Dermis microvascular lymphatic vessel endothelial cell (primary cell): Measurements from ENCODE around the gene GPN2. TPM values are rescaled to one million over a fixed set of nuclear protein-coding genes. Genes with fewer than 3 reads are reported as not detected.
"Not testable (repeated sequence)": the region's sequence is repeated elsewhere in the genome, so short reads cannot be mapped to it uniquely, and the experiment has no call there.

ENCODE experiments used
- DNase-seq, 2 donors: peaks; one replicate each; pipeline versions ENCODE4 v3.0.0 to v3.0.0-alpha.2; 2010; ENCODE audit warnings: low read depth in 2 of 2
- total RNA-seq: library from RNA; depleted of rRNA; stranded (reverse); fragments of >200 nt; gene quantifications from 2 replicates; pipeline ENCODE4 v1.2.1, GENCODE V29; 2014

The GPN2 gene
- total RNA-seq, 1 donor from 2014 or later, result 6.8 TPM

GRCh38 chr1:26900815-26901511, 10.9 kb upstream of the GPN2 start:
- DNase-seq, result no peak

GRCh38 chr1:26900001-26900814, 10.1 kb upstream of the GPN2 start, which contains the start of gene GPATCH3:
GPATCH3 (minus strand) TSS chr1:26900467; CDS start chr1:26900442, 25 bp downstream.
- DNase-seq, result peak; percentile 92 to 93

- no peak for DNase-seq
Measured at GRCh38 chr1:26897351-26897750, 7.3 kb upstream of the GPN2 start.

- no peak for DNase-seq
Measured at GRCh38 chr1:26894263-26894662, 4.2 kb upstream of the GPN2 start.

GRCh38 chr1:26890467-26890796, 349 bp upstream of the GPN2 start:
- no peak for DNase-seq

GRCh38 chr1:26888231-26888630, 1.9 kb downstream of the GPN2 start:
- DNase-seq, result no peak

GRCh38 chr1:26887125-26887524, 3.0 kb downstream of the GPN2 start:
- peak in 1 of 2 donors; percentile 46 for DNase-seq

- no peak for DNase-seq
Measured at GRCh38 chr1:26882696-26883463, 7.2 kb downstream of the GPN2 start.

- not testable (repeated sequence) for DNase-seq
Measured at GRCh38 chr1:26881611-26882010, 8.5 kb downstream of the GPN2 start.

- DNase-seq, result no peak
Measured at GRCh38 chr1:26879793-26880192, 10.3 kb downstream of the GPN2 start.

- no peak for DNase-seq
Measured at GRCh38 chr1:26877326-26877725, 12.8 kb downstream of the GPN2 start.

- no peak for DNase-seq
Measured at GRCh38 chr1:26874896-26875295, 15.2 kb downstream of the GPN2 start.

GRCh38 chr1:26873097-26873496, 17.0 kb downstream of the GPN2 start:
- not testable (repeated sequence) for DNase-seq

- peak; percentile 88 to 98 for DNase-seq
Measured at GRCh38 chr1:26864610-26865480, 25.2 kb downstream of the GPN2 start.

- no peak for DNase-seq
Measured at GRCh38 chr1:26863685-26864077, 26.4 kb downstream of the GPN2 start.

GRCh38 chr1:26862781-26863684, 27.1 kb downstream of the GPN2 start, which contains the start of gene SFN:
SFN (plus strand) TSS chr1:26863149; CDS start chr1:26863213, 64 bp downstream.
- DNase-seq, result peak in 1 of 2 donors; percentile 29

- no peak for DNase-seq
Measured at GRCh38 chr1:26861889-26862378, 28.1 kb downstream of the GPN2 start.

- DNase-seq, result no peak
Measured at GRCh38 chr1:26861286-26861701, 28.8 kb downstream of the GPN2 start.

GRCh38 chr1:26858891-26859640, 31.0 kb downstream of the GPN2 start:
- no peak for DNase-seq
